Measurements from ENCODE around the gene NOX4. TPM values are rescaled to one million over a fixed set of nuclear protein-coding genes. Genes with fewer than 3 reads are reported as not detected.

The NOX4 gene
- total and polyA plus RNA-seq, 2 donors (not counting 3 experiments of a cell fraction or from before 2014, with no cell fraction given): 21.2 to 34.0 TPM

DNA sequence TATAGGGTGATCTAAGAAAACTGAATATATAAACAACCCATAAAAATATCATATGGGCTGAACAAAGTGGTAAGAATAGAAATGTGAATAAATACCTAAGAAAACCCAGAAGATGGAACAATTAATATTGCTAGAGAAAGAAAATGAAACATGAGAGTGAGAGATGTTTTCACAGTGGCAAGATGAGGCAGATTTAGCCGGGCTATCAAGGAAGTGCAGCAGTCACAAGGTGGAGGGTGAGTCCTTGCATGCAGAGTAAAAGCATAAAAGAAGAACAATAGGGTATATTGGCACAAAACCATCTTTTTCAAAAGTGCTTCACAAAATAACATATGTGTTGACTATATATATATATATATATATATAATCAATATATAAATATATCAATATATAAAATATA, 49.6 kb downstream of the NOX4 start:
- Histone ChIP-seq H3K79me2 (ENCODE audit: control insufficient read depth, insufficient read depth, low read length) (peaks cover 24% of the 10 kb centered on the region), H3K4me2 (ENCODE audit: insufficient read depth, low read length) (no peak overlapping the region), H3K9me3 (replicated peaks; ENCODE audit: control insufficient read depth, insufficient read depth, low read length) (no peaks in the 10 kb centered on the region), H3K4me1 (ENCODE audit: control insufficient read depth, extremely low read depth, insufficient read depth, low read length) (peaks cover 8% of the 10 kb centered on the region), H3K9ac (replicated peaks; ENCODE audit: extremely low read depth, insufficient read depth, low read length) (no peak overlapping the region), H3K4me3 (replicated peaks in 1 of 3; ENCODE audit: insufficient read depth in 1 of 3, low read depth in 1 of 3, low read length in 3 of 3) (no peak overlapping the region), H3K36me3 (ENCODE audit: control insufficient read depth in 2 of 2, extremely low read depth in 1 of 2, insufficient read depth in 2 of 2, low read length in 2 of 2) (peaks cover 0 to 10% of the 10 kb centered on the region in 2 experiments), H3K27me3 (ENCODE audit: control insufficient read depth in 2 of 2, insufficient read depth in 2 of 2, low read length in 2 of 2) (no peaks in the 10 kb centered on the region), H3K9me1 (replicated peaks; ENCODE audit: control insufficient read depth, extremely low read depth, insufficient read depth, low read length) (no peaks in the 10 kb centered on the region), H4K20me1 (replicated peaks; ENCODE audit: control insufficient read depth, extremely low read depth, insufficient read depth, low read length) (no peaks in the 10 kb centered on the region), H2AFZ (ENCODE audit: low read depth, low read length) (no peak overlapping the region), H3K27ac (ENCODE audit: insufficient read depth, low read depth, low read length) (no peak overlapping the region)
- dilution Hi-C loops (cut with MboI; ENCODE audit: extremely low pct_ligation_motif_present, low sequenced_read_pairs): no loop called here
- CTCF ChIA-PET: no interaction called here
- intact Hi-C loops (cut with micrococcal nuclease): no loop called here
- POLR2A ChIA-PET: no interaction called here
- DNase-seq (ENCODE audit: low read depth, low spot score) (peak; percentile 74), FAIRE-seq (no peak)
- no peak for TF ChIP-seq EZH2 (IDR thresholded peaks at IDR 0.05; ENCODE audit: borderline replicate concordance, low read depth, low read length, severe bottlenecking)
- BruUV-seq (replicated peaks): no TSS peak

DNA sequence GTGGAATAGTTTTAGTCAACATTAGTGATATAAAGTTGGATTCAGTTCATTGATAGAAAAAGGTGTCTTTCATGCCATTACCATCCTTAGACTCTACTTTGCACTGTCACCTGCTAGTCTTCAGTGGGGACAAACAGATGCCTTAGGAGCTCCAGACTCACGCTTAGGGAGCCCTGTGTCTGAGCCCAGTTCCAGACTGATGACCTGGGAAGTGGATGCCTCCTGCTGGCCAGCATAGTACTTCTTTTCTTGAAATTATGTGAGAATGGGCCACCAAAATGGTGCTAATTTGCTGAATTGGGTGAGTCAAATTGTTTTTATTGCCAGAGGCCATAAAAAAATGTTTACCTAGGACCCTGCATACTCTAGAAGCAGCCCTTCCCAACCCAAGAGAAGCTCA, 53.9 kb downstream of the NOX4 start:
- Histone ChIP-seq H3K27ac (ENCODE audit: insufficient read depth, low read depth, low read length) (no peak overlapping the region), H3K4me2 (ENCODE audit: insufficient read depth, low read length) (no peak overlapping the region), H3K9me1 (replicated peaks; ENCODE audit: control insufficient read depth, extremely low read depth, insufficient read depth, low read length) (no peaks in the 10 kb centered on the region), H3K9me3 (replicated peaks; ENCODE audit: control insufficient read depth, insufficient read depth, low read length) (no peaks in the 10 kb centered on the region), H3K79me2 (ENCODE audit: control insufficient read depth, insufficient read depth, low read length) (peaks cover 4% of the 10 kb centered on the region), H3K27me3 (ENCODE audit: control insufficient read depth in 2 of 2, insufficient read depth in 2 of 2, low read length in 2 of 2) (no peaks in the 10 kb centered on the region), H3K4me3 (replicated peaks in 1 of 3; ENCODE audit: insufficient read depth in 1 of 3, low read depth in 1 of 3, low read length in 3 of 3) (no peak overlapping the region), H4K20me1 (replicated peaks; ENCODE audit: control insufficient read depth, extremely low read depth, insufficient read depth, low read length) (no peaks in the 10 kb centered on the region), H2AFZ (ENCODE audit: low read depth, low read length) (no peak overlapping the region), H3K9ac (replicated peaks; ENCODE audit: extremely low read depth, insufficient read depth, low read length) (no peak overlapping the region), H3K36me3 (ENCODE audit: control insufficient read depth in 2 of 2, extremely low read depth in 1 of 2, insufficient read depth in 2 of 2, low read length in 2 of 2) (peaks cover 0 to 9% of the 10 kb centered on the region in 2 experiments), H3K4me1 (ENCODE audit: control insufficient read depth, extremely low read depth, insufficient read depth, low read length) (no peaks in the 10 kb centered on the region)
- ChIA-PET POLR2A (no interaction called here), CTCF (no interaction called here)
- TF ChIP-seq GATA2 (IDR thresholded peaks at IDR 0.05; ENCODE audit: insufficient read depth, insufficient read length, low read depth, low read length): no peak
- TF ChIP-seq, protein P1, sequence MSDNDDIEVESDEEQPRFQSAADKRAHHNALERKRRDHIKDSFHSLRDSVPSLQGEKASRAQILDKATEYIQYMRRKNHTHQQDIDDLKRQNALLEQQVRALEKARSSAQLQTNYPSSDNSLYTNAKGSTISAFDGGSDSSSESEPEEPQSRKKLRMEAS (IDR thresholded peaks at IDR 0.05; ENCODE audit: insufficient read depth, insufficient read length): no peak
- no peak for TF ChIP-seq POLR2A (IDR thresholded peaks at IDR 0.05; ENCODE audit: low read depth, low read length)
- TF ChIP-seq MYC (IDR thresholded peaks at IDR 0.05; ENCODE audit: low read depth, low read length): no peak
- TF ChIP-seq JUN (IDR thresholded peaks at IDR 0.05; ENCODE audit: borderline replicate concordance, insufficient read depth, insufficient read length, low read depth): no peak
- dilution Hi-C loops (cut with MboI; ENCODE audit: extremely low pct_ligation_motif_present, low sequenced_read_pairs): no loop called here
- no TSS peak for BruUV-seq (replicated peaks)
- no peak for DNase-seq (ENCODE audit: low read depth, low spot score)
- FAIRE-seq: no peak
- intact Hi-C loops (cut with micrococcal nuclease): no loop called here
